Measurements from ENCODE around the gene N4BP2.

Gene N4BP2

DNA sequence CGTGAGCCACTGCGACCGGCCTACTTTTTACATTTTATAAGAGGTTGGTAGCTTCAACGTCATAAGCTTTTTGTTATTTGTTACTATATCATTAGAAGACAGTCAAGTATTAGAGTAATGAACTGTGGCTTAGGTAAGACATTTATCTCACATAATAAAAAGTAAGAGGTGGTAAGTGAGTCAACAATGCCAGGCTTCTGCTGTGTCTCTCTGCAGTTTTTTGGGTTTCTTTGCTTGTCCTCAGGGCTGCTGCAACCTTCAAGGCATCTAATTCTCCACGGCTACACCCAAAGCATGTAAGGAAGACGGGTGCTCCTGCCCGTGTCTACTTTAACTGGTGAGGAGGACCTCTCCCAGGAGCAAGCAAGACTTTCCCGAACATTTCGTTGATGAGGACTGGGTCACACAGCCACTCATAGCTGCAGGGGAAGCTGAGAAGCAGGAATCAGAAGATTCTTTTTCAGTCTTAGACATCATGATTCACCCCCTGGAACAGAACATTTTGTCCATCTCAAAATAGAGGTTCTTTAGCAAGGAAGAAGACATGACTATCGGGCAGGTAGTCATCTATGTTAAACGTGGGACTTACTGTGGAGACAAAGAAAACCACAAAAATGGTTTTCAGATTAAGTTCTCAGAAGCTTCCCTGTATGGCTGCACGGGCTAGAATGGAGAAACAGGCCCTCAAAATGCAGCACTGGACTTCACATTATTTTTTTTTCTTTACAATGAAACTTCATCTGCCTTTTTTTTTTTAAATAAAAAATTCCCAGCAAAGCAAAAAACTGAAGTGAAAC lies 127.2 kb downstream of the N4BP2 start:
- Histone ChIP-seq H3K36me3 (ENCODE audit: insufficient read depth, low read length) (no peaks in the 10 kb centered on the region), H3K9me3 (ENCODE audit: control insufficient read depth, insufficient read depth, low read length) (no peaks in the 10 kb centered on the region), H3K4me1 (ENCODE audit: insufficient read depth, low read length) (peaks cover 9% of the 10 kb centered on the region; the same call in 1 of the 2 replicates), H3K9ac (ENCODE audit: low read depth, low read length) (no peak overlapping the region)

DNA sequence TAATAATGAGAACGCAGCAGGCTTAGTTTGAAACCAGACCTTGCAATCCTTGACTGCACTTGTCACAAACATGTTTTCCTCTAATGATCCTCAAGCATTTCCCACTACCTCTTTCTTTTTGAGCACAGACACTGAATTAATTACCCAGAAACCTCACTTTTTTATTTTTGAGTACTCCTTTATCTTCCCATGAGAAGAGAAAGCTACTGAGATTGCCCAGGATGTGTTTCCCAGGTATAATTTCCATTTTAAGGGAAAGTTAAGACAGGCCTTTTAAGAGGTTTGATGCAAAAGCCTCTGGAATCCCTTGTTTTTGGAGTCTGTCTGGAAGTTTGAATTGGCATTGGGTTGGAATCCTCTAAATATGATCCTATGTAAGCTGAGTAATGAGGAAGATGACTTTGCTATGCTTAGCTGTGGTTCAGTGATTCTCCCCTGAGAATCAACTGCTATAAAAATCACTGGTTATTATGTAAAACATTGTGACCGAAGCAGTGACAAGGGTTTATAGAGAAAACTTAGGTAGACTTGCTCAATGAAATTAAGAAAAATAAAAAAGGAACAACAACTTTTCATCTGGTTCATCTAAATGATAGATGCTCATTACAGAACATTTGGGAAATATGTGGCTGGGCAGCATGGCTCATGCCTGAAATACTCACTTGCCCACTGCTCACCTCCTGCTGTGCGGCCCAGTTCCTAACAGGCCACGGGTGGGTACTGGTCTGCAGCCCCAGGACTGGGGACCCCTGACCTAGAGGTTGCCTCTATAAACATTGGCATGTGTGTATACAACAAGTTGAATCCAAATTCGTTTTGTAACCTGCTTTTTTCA lies 129.4 kb downstream of the N4BP2 start:
- peaks cover 9% of the 10 kb centered on the region; the same call in 1 of the 2 replicates for H3K4me1 ChIP-seq (ENCODE audit: insufficient read depth, low read length)
- no peaks in the 10 kb centered on the region for H3K9me3 ChIP-seq (ENCODE audit: control insufficient read depth, insufficient read depth, low read length)
- no peaks in the 10 kb centered on the region for H3K36me3 ChIP-seq (ENCODE audit: insufficient read depth, low read length)
- no peak overlapping the region for H3K9ac ChIP-seq (ENCODE audit: low read depth, low read length)

DNA sequence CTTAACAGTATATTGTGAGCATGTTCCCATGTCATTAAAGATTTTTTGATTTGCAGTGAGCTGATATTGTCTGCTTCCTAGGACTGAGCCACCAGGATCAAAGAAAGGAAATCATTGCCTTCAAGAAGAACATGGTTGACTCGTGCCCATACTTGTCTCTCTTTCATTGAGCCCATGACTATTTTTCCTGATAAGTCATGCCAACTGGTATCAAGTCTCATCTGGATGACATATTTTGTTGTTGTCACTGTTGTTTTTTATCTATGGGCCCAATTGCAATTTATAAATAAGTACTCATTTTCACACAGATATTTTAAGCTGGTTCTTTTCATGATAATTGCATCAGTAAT lies 130.0 kb downstream of the N4BP2 start:
- Histone ChIP-seq H3K9ac (ENCODE audit: low read depth, low read length) (no peak overlapping the region), H3K9me3 (ENCODE audit: control insufficient read depth, insufficient read depth, low read length) (no peaks in the 10 kb centered on the region), H3K4me1 (ENCODE audit: insufficient read depth, low read length) (peaks cover 9% of the 10 kb centered on the region; the same call in 1 of the 2 replicates), H3K36me3 (ENCODE audit: insufficient read depth, low read length) (no peaks in the 10 kb centered on the region)

DNA sequence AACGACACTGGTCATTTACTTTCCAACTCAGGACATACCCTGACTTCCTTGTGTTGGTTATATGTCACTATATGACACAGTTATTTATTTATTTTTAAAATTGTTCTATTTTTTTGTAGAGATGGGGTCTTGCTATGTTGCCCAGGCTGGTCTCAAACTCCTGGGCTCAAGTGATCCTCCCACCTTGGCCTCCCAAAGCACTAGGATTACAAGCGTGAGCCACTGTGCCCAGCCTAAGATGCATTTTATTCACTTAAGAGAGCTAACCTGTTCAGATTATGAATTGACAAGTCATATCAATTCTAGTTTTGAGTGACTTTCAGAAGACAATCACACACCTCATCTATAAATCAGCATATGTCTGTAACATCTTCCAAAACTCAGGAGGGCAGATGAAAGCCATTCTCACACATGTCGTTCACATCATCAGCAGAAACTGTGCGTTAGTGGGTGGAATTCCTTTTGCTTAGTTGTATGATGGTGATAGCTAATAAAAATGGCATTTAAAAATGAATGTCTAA lies 130.8 kb downstream of the N4BP2 start:
- Histone ChIP-seq H3K9ac (ENCODE audit: low read depth, low read length) (no peak overlapping the region), H3K9me3 (ENCODE audit: control insufficient read depth, insufficient read depth, low read length) (no peaks in the 10 kb centered on the region), H3K4me1 (ENCODE audit: insufficient read depth, low read length) (peaks cover 14% of the 10 kb centered on the region), H3K36me3 (ENCODE audit: insufficient read depth, low read length) (no peaks in the 10 kb centered on the region)

DNA sequence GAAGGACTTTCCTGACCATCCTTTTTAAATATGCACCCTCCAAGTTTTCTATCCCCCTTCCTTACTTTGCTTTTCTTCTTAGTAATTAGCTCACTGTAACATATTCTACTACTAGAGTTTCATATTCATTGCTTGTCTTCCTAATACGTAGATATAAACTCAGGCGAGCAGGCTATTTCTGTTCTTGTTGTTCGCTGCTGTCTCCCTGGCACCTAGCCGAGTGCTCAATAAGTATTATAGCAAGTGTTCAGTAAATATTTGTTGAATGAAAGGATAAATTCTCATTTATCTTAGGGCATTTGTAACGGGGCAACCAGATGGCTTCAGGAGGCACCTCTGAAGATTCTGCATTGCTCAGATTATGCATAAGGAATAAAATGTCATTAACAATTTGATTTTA lies 133.4 kb downstream of the N4BP2 start:
- no peaks in the 10 kb centered on the region for H3K36me3 ChIP-seq (ENCODE audit: insufficient read depth, low read length)
- H3K9ac ChIP-seq (ENCODE audit: low read depth, low read length), result no peak overlapping the region
- H3K9me3 ChIP-seq (ENCODE audit: control insufficient read depth, insufficient read depth, low read length), result no peaks in the 10 kb centered on the region
- H3K4me1 ChIP-seq (ENCODE audit: insufficient read depth, low read length), result peaks cover 22% of the 10 kb centered on the region

DNA sequence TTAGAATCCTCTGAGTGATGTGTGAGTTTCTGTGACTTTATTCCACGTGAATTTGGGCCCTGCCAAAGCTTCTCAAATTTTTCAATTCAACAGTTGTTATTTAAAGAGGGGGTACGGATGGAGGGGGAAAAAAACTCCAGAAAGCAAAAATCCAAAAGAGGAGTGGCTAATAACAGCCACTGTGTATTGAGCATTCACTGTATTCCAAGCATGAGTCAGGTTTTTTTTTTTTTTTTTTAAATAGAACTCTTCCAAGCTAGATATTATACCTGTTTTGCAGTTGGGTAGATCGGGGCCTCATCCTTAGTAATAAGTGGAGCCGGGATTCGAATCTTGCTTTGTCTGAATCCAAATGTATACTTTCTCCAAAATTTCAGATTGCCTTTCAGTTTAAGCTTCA lies 133.8 kb downstream of the N4BP2 start:
- Histone ChIP-seq H3K36me3 (ENCODE audit: insufficient read depth, low read length) (no peaks in the 10 kb centered on the region), H3K4me1 (ENCODE audit: insufficient read depth, low read length) (peaks cover 22% of the 10 kb centered on the region), H3K9me3 (ENCODE audit: control insufficient read depth, insufficient read depth, low read length) (no peaks in the 10 kb centered on the region), H3K9ac (ENCODE audit: low read depth, low read length) (no peak overlapping the region)

DNA sequence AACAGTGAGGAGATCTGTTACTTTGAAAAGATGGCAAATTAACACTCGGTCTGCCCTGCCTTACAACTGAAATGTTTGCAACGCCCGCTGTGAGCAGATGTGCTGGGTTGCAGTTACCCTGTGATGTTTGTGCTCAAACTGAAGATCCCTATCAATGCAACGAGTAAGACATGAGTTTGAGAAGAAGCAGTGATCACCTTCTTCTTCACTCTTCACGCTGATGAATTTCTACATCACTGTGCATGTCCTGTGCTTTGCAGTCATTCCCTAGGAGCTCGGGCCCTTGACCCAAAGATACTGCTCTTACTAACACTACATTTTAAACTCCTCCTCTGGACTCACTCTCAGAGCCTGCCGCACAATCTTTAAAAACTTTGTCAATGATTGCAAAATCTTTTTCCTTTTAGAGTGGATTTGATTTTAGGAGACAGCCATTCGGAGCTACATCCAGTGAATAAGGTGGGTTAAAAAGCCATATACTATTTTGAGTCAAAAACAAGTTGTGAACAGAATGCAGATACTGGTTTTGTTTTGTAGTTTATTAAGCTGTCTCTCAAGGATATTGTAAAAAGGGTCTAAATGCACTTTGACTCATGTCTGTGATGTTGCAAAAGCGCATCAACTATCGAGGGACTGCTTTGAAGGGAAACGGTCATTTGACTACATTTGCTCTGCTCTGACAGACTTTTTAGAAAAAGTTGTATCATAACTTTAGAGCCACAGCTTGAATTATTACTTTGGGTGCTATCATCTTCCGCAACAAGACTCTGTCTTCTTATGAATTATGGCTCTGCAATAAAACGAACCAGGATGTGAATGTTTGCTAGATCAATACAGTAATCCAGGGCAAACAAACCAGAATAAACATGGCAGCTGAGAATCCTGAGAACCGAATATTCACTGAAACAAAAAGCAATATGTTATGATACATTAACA lies 134.5 kb downstream of the N4BP2 start:
- Histone ChIP-seq H3K9ac (ENCODE audit: low read depth, low read length) (no peak overlapping the region), H3K4me1 (ENCODE audit: insufficient read depth, low read length) (peaks cover 18% of the 10 kb centered on the region), H3K9me3 (ENCODE audit: control insufficient read depth, insufficient read depth, low read length) (no peaks in the 10 kb centered on the region), H3K36me3 (ENCODE audit: insufficient read depth, low read length) (no peaks in the 10 kb centered on the region)

DNA sequence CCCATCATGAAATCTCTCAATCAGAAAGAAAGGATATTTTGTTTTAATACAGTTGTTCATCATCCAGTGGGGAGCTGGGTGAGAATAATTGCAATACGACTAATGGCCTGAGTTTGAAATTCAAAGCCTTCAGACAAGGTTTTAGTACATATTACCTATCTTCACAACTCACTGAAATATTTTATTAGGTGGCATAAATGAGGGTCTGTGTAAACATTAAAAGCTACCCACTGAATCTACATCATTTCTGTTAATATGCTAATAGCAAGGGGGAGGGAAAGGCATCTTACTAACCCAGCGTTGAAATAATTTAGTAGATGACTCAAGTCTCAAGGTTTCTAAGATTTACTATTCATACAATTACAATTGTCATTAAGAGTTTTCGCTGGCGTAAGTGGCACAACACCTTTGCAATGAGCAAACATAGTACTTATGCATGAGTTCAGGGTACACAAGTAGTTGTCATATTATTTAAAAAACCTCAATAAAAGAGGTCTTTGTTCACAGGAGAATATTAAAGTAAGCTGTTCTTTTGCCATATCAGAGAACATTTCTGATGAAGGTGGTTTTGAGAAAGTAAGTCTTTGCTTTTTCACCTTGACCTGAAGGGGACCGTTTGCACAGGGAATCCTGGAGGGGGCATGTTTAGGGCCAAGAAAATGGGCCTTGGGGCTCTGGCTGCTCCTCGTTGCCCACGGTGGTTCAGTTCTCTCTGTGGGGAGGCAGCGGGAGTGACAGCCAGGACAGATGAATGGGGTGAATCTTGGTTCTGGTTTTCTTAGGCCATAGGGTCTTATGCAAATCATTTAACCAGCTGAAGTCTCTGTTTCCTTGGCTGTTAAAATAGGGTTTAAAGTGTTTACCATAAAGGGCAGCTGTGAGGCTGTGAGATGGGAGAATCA lies 135.7 kb downstream of the N4BP2 start:
- Histone ChIP-seq H3K36me3 (ENCODE audit: insufficient read depth, low read length) (no peaks in the 10 kb centered on the region), H3K4me1 (ENCODE audit: insufficient read depth, low read length) (peaks cover 27% of the 10 kb centered on the region), H3K9me3 (ENCODE audit: control insufficient read depth, insufficient read depth, low read length) (no peaks in the 10 kb centered on the region), H3K9ac (ENCODE audit: low read depth, low read length) (no peak overlapping the region)

DNA sequence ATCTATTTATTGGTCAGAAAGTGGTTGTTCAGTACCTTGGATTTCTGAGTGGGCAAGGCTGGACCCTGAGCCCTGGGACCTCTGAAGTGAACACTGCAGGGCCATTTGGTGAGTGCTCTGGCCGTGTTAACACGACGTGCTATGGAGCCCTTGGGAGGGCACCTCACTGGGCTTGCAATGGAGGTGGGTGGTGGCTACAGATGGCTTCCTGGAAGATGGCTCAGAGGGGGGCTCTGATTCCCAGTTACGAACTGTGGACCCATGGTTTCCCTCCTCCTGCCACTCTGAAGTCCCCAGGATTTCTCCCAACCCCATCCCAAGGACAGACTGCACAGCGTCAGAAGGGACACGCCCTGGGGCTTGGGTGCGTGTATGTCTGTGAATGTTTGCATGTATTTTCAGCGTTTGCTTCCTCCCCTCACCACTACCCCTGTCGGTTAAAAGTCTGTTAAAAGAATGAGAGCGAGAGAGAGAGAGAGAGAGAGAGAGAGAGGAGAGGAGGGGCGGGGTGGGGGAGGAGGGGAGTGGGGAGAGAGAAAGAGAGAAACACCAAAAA lies 136.4 kb downstream of the N4BP2 start:
- Histone ChIP-seq H3K36me3 (ENCODE audit: insufficient read depth, low read length) (no peaks in the 10 kb centered on the region), H3K9ac (ENCODE audit: low read depth, low read length) (no peak overlapping the region), H3K9me3 (ENCODE audit: control insufficient read depth, insufficient read depth, low read length) (no peaks in the 10 kb centered on the region), H3K4me1 (ENCODE audit: insufficient read depth, low read length) (peaks cover 33% of the 10 kb centered on the region)

DNA sequence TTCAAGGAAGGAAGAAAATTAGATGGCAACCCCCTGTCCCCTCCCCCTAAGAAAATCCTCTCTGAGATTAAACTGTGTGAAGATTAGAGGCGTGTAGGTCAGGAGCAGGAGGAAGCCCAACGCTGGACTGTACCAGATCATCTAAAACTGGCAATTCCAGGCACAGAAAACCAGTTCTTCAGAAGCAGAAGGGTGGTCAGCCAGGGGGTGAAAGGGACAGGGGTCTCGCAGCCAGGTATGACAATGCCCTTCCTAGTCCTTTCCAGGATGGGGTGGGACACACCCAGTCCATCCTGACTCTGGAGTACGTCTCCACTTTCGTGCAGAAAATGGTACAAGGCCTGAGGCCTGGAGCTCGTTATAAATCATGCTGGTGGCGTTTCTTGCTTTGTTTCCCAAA lies 136.9 kb downstream of the N4BP2 start:
- H3K9ac ChIP-seq (ENCODE audit: low read depth, low read length), result no peak overlapping the region

DNA sequence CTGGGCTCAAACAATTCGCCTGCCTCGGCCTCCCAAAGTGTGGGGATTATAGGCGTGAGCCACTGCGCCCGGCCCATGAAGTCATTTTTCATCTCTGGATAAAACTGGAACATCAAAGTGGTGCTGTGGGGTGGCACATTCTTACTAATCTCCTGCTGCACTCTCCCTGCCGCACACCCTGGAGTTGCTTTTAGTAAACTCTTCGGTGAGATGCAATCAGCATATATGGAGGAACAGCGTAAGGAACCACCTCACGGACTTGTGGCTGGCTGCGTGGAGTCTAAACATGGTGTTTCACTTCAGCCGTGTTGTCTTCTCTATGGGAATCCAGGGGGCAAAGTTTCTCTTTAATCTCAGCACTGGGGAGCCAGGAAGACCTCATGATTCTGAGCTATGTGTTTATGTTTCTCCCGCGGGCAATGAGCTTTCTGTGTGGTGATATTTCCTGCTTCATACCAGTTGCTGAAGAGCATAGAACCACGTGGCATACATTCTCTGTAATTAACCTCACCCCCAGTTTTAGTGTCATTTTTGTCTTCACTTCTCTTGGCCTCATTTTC lies 138.0 kb downstream of the N4BP2 start:
- H3K4me1 ChIP-seq (ENCODE audit: insufficient read depth, low read length), result peaks cover 38% of the 10 kb centered on the region
- no peaks in the 10 kb centered on the region for H3K9me3 ChIP-seq (ENCODE audit: control insufficient read depth, insufficient read depth, low read length)
- no peaks in the 10 kb centered on the region for H3K36me3 ChIP-seq (ENCODE audit: insufficient read depth, low read length)
- no peak overlapping the region for H3K9ac ChIP-seq (ENCODE audit: low read depth, low read length)

More for the DNA sequence above, 136.9 kb downstream of the N4BP2 start:
- Histone ChIP-seq H3K4me1 (ENCODE audit: insufficient read depth, low read length) (peaks cover 38% of the 10 kb centered on the region), H3K9me3 (ENCODE audit: control insufficient read depth, insufficient read depth, low read length) (no peaks in the 10 kb centered on the region), H3K36me3 (ENCODE audit: insufficient read depth, low read length) (no peaks in the 10 kb centered on the region)

DNA sequence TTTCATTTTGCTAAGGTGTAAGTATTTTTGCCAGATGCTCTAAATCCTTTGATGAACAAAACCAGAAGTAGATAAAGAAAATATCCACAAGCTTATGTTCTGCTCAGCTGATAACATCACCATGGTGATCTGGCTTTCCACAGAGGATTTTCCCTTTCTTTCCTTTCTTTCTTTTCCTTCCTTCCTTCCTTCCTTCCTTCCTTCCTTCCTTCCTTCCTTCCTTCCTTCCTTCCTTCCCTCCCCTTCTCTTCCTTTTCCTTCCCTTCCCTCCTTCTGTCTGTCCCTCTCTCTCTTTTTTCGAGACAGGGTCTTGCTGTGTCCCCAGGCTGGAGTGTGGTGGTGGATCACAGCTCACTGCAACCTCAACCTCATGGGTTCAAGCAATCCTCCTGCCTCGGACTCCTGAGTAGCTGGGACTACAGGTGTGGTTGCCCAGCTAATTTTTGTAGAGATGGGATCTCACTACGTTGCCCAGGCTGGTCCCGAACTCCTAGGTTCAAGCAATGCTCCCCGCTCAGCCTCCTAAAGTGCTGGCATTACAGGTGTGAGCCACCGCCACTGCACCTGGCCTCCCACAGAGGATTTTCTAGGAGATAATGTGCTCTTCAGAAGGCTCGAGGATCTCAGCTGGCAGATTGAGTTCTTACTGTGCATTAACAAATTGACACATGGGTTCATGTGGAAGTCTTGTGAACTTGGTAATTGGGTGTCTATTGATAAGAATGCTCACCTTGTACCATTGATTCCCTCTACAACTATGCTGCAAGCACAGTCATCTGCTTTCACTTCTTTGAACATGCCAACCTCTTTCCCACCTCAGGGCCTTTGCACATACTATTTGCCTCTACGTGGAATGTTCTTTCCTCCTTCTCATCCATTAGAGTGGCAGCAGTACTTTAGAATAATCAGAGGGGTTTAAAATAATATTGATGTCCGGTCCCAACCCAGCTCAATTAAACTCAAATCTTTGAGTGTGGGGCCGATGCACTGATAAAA lies 138.8 kb downstream of the N4BP2 start:
- no peaks in the 10 kb centered on the region for H3K9me3 ChIP-seq (ENCODE audit: control insufficient read depth, insufficient read depth, low read length)
- H3K4me1 ChIP-seq (ENCODE audit: insufficient read depth, low read length), result peaks cover 38% of the 10 kb centered on the region
- no peak overlapping the region for H3K9ac ChIP-seq (ENCODE audit: low read depth, low read length)
- no peaks in the 10 kb centered on the region for H3K36me3 ChIP-seq (ENCODE audit: insufficient read depth, low read length)
